DOHH2 (cell line): Measurements from ENCODE around the gene PTBP3.

Source experiments
- EZH2phosphoT487 ChIP-seq: fragments of 200-600 bp; sonication (generic); IDR thresholded peaks from 2 replicates; pipeline ENCODE4 v1.6.1; 2017; ENCODE audit warnings: borderline replicate concordance, mild to moderate bottlenecking, antibody characterized with exemption, low read length, moderate library complexity, mixed read lengths
- TF ChIP-seq, protein P1 (sequence below): fragments of 200-600 bp; sonication (generic); IDR thresholded peaks from one replicate; pipeline ENCODE4 v1.5.1; 2014; ENCODE audit warnings: antibody characterized with exemption, mild to moderate bottlenecking, low read depth, low read length; ENCODE audit not compliant: poor library complexity, severe bottlenecking

DNA sequence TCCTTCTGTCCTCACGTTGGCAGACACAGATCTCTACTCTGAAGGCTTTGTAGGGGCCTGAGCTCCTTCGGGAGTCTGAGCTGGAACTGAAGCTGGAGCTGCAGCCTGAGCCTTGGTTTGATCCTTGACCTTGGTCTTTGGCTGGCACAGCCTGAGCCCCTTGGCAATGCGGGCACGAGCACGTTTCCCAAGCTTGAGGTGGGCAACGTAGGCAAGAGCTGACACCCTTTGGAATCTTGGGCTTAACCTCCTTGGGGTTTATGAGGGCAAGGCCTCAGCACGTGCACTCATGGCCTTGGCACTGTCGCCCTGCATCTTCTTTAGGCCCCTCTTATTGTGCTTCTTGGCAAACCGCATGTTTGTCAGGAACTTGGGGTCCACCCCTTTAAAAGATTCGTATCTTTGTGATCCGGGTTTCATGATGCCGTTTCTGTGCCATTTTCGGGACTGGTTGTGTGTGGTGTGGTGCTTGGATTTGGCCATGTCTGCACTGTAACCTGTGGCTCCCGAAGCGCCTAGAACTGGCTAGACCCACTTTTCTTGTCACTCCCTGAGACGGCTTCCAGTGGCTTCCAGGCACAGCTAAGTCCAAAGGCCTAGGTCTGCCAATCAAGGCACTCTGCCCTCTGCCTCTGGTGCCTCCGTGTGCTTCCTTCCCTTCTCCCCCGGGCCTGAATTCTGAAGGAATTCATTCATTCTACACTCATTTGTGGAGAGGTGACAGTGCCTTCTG lies 159.8 kb downstream of the PTBP3 start:
- TF ChIP-seq, protein P1, sequence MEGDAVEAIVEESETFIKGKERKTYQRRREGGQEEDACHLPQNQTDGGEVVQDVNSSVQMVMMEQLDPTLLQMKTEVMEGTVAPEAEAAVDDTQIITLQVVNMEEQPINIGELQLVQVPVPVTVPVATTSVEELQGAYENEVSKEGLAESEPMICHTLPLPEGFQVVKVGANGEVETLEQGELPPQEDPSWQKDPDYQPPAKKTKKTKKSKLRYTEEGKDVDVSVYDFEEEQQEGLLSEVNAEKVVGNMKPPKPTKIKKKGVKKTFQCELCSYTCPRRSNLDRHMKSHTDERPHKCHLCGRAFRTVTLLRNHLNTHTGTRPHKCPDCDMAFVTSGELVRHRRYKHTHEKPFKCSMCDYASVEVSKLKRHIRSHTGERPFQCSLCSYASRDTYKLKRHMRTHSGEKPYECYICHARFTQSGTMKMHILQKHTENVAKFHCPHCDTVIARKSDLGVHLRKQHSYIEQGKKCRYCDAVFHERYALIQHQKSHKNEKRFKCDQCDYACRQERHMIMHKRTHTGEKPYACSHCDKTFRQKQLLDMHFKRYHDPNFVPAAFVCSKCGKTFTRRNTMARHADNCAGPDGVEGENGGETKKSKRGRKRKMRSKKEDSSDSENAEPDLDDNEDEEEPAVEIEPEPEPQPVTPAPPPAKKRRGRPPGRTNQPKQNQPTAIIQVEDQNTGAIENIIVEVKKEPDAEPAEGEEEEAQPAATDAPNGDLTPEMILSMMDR = no peak
- no peak for TF ChIP-seq EZH2phosphoT487
